ENCODE measurements around the gene ITPKC.

ITPKC gene

DNA sequence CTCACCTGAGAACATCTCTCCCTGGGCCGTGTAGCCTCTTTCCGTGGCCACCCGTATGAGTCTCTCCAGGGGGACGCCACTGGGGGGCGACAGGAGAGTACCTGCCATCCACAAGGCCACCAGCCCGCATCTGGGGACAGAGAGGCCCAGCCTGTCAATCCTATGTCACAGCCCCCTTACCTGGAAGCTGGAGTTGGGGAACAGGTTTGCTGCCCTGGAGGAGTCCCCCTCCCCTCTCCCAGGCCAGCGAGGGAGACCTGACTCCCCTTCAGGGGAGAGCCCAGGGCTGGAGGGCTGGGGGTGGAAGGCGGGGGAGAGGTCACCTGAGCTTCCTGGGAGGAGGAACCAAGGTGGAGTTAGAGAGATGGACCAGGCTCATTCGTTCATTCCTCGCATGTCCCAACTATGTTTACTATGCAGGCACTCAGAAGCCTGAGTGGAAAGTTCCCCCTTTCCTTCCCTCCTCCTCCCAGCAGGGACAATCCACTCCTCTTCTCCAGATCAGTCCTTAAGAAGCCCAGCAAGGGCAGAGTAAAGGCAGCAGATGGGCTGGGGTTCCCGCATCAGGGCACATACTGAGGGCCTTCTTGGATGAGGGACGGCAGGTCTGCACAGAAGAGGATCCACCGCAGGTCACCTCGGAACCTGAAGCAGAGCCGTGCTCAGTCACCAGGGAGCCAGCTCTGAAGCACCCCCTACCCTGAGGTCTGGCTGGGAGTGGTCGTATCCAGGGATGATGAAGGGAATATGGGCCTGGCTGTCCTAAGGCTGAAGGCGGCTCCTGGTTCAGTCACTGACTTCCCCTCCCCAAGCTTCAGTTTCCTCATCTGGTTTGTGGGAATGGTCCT, 27.9 kb downstream of the ITPKC start:
- Histone ChIP-seq H3K9ac (ENCODE audit: low read length in 5 of 5) (no peak overlapping the region), H3K9me3 (ENCODE audit: control insufficient read depth in 5 of 5, low read length in 5 of 5) (no peaks in the 10 kb centered on the region), H3K27ac (ENCODE audit: low read depth, low read length) (no peak overlapping the region), H3K36me3 (ENCODE audit: control insufficient read depth in 5 of 5, insufficient read depth in 5 of 5, low read length in 5 of 5) (peaks cover 0 to 27% (median 21%) of the 10 kb centered on the region in 5 donors), H3K4me3 (ENCODE audit: low read depth in 1 of 5, low read length in 5 of 5) (no peak overlapping the region), H3K4me1 (ENCODE audit: control insufficient read depth in 5 of 5, insufficient read depth in 5 of 5, low read length in 5 of 5) (peaks cover 0 to 33% (median 32%) of the 10 kb centered on the region in 5 donors), H3K27me3 (ENCODE audit: control insufficient read depth in 5 of 5, insufficient read depth in 4 of 5, low read length in 5 of 5) (no peaks in the 10 kb centered on the region)

- H3K36me3 ChIP-seq (ENCODE audit: control insufficient read depth in 5 of 5, insufficient read depth in 5 of 5, low read length in 5 of 5) = peaks cover 0 to 21% (median 15%) of the 10 kb centered on the region in 5 donors
- H3K27me3 ChIP-seq (ENCODE audit: control insufficient read depth in 5 of 5, insufficient read depth in 4 of 5, low read length in 5 of 5) = no peaks in the 10 kb centered on the region
- H3K27ac ChIP-seq (ENCODE audit: low read depth, low read length) = no peak overlapping the region
- no peak overlapping the region for H3K4me3 ChIP-seq (ENCODE audit: low read depth in 1 of 5, low read length in 5 of 5)
- H3K9ac ChIP-seq (ENCODE audit: low read length in 5 of 5) = no peak overlapping the region
- H3K9me3 ChIP-seq (ENCODE audit: control insufficient read depth in 5 of 5, low read length in 5 of 5) = no peaks in the 10 kb centered on the region
- H3K4me1 ChIP-seq (ENCODE audit: control insufficient read depth in 5 of 5, insufficient read depth in 5 of 5, low read length in 5 of 5) = peaks cover 0 to 32% (median 29%) of the 10 kb centered on the region in 5 donors
These were observed 28.5 kb downstream of the ITPKC start for GRCh38 chr19:40745402-40745780.

- Histone ChIP-seq H3K36me3 (ENCODE audit: control insufficient read depth in 5 of 5, insufficient read depth in 5 of 5, low read length in 5 of 5) (peaks cover 0 to 11% (median 8%) of the 10 kb centered on the region in 5 donors), H3K27ac (ENCODE audit: low read depth, low read length) (no peak overlapping the region), H3K27me3 (ENCODE audit: control insufficient read depth in 5 of 5, insufficient read depth in 4 of 5, low read length in 5 of 5) (no peaks in the 10 kb centered on the region), H3K4me3 (ENCODE audit: low read depth in 1 of 5, low read length in 5 of 5) (no peak overlapping the region), H3K9me3 (ENCODE audit: control insufficient read depth in 5 of 5, low read length in 5 of 5) (no peaks in the 10 kb centered on the region), H3K9ac (ENCODE audit: low read length in 5 of 5) (no peak overlapping the region), H3K4me1 (ENCODE audit: control insufficient read depth in 5 of 5, insufficient read depth in 5 of 5, low read length in 5 of 5) (peaks cover 0 to 40% (median 39%) of the 10 kb centered on the region in 5 donors)
These were observed 30.6 kb downstream of the ITPKC start for GRCh38 chr19:40747536-40747935.

GRCh38 chr19:40750058-40750873, 33.4 kb downstream of the ITPKC start, which contains the start of gene ACTMAP:
TSS of gene ACTMAP (minus strand) at chr19:40750477. CDS start at chr19:40749803, 674 bp downstream.
- H3K4me3 ChIP-seq (ENCODE audit: low read depth in 1 of 5, low read length in 5 of 5) = peak within 1 kb of the TSS; percentile 67 to 99 (median 89)
- H3K27ac ChIP-seq (ENCODE audit: low read depth, low read length) = peak within 1 kb of the TSS; percentile 97
- H3K27me3 ChIP-seq (ENCODE audit: control insufficient read depth in 5 of 5, insufficient read depth in 4 of 5, low read length in 5 of 5) = no peaks in the 10 kb centered on the region
- peaks cover 5 to 58% (median 55%) of the 10 kb centered on the region in 5 donors for H3K4me1 ChIP-seq (ENCODE audit: control insufficient read depth in 5 of 5, insufficient read depth in 5 of 5, low read length in 5 of 5)
- peaks cover 0 to 3% (median under 1%) of the 10 kb centered on the region in 5 donors for H3K36me3 ChIP-seq (ENCODE audit: control insufficient read depth in 5 of 5, insufficient read depth in 5 of 5, low read length in 5 of 5)
- H3K9ac ChIP-seq (ENCODE audit: low read length in 5 of 5) = peak within 1 kb of the TSS; percentile 86 to 97 (median 93)
- no peaks in the 10 kb centered on the region for H3K9me3 ChIP-seq (ENCODE audit: control insufficient read depth in 5 of 5, low read length in 5 of 5)

DNA sequence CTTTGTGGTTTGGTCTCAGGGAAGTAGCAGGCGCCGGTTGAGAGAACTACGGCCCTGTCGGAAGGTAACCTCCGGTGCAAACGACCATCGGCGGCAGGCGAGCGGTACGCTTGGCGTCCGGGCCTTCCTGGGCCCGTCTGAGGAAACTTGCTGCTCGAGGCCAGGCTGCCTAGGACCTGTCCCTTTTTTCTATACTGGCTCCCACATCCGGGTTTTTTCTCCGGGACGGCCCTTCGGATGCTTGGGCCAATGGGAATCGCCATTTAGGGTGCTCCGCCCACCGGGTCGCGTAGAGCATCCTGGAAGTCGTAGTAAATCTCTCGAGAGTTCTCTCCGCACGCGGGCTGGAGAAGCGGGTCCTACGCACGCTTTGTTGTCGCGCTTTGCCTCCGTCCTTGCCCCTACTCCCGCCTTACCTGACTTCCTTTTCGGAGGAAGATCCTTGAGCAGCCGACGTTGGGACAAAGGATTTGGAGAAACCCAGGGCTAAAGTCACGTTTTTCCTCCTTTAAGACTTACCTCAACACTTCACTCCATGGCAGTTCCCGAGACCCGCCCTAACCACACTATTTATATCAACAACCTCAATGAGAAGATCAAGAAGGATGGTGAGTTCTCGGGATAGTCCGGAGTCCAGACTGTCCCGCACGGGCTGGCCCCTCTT, 34.1 kb downstream of the ITPKC start, which contains the start of gene SNRPA:
SNRPA (plus strand) TSS at position 330 of the 664 bp plus-strand sequence; CDS start at position 536, 206 bp downstream.
- Histone ChIP-seq H3K4me1 (ENCODE audit: control insufficient read depth in 5 of 5, insufficient read depth in 5 of 5, low read length in 5 of 5) (peaks cover 6 to 61% (median 57%) of the 10 kb centered on the region in 5 donors), H3K9ac (ENCODE audit: low read length in 5 of 5) (peak within 1 kb of the TSS; percentile 86 to 97 (median 93)), H3K36me3 (ENCODE audit: control insufficient read depth in 5 of 5, insufficient read depth in 5 of 5, low read length in 5 of 5) (peaks cover 0 to 11% (median 8%) of the 10 kb centered on the region in 5 donors)

DNA sequence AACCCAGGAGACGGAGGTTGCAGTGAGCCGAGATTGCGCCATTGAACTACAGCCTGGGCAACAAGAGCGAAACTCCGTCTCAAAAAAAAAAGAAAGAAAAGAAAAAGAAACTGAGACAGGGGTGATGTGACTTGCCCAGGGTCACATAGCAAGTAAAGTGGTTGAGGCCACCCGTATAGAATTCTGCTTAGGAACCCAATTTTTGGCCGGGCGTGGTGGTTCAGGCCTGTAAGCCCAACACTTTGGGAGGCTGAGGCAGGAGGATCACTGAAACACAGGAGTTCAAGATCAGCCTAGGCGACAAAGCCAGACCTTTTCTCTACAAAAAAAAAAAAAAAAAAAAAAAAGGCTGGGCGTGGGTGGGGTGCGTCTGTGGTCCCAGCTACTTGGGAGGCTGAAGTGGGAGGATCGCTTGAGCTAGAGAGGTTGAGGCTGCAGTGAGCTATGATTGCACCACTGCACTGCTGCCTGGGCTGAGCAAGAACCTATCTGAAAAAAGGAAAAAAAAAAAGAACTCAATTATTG, 35.4 kb downstream of the ITPKC start:
- peak overlapping the region in 1 of 5 donors; percentile 30 for H3K9ac ChIP-seq (ENCODE audit: low read length in 5 of 5)
- no peaks in the 10 kb centered on the region for H3K9me3 ChIP-seq (ENCODE audit: control insufficient read depth in 5 of 5, low read length in 5 of 5)
- peaks cover 6 to 71% (median 64%) of the 10 kb centered on the region in 5 donors for H3K4me1 ChIP-seq (ENCODE audit: control insufficient read depth in 5 of 5, insufficient read depth in 5 of 5, low read length in 5 of 5)
- no peak overlapping the region for H3K27ac ChIP-seq (ENCODE audit: low read depth, low read length)
- H3K27me3 ChIP-seq (ENCODE audit: control insufficient read depth in 5 of 5, insufficient read depth in 4 of 5, low read length in 5 of 5) = no peaks in the 10 kb centered on the region
- H3K36me3 ChIP-seq (ENCODE audit: control insufficient read depth in 5 of 5, insufficient read depth in 5 of 5, low read length in 5 of 5) = peaks cover 0 to 23% (median 18%) of the 10 kb centered on the region in 5 donors
- H3K4me3 ChIP-seq (ENCODE audit: low read depth in 1 of 5, low read length in 5 of 5) = peak overlapping the region in 4 of 5 donors; percentile 67 to 94 (median 87)

More for the DNA sequence above, 34.1 kb downstream of the ITPKC start, which contains the start of gene SNRPA:
- no peaks in the 10 kb centered on the region for H3K27me3 ChIP-seq (ENCODE audit: control insufficient read depth in 5 of 5, insufficient read depth in 4 of 5, low read length in 5 of 5)
- H3K27ac ChIP-seq (ENCODE audit: low read depth, low read length) = peak within 1 kb of the TSS; percentile 97
- peak within 1 kb of the TSS; percentile 67 to 99 (median 89) for H3K4me3 ChIP-seq (ENCODE audit: low read depth in 1 of 5, low read length in 5 of 5)
- H3K9me3 ChIP-seq (ENCODE audit: control insufficient read depth in 5 of 5, low read length in 5 of 5) = no peaks in the 10 kb centered on the region

DNA sequence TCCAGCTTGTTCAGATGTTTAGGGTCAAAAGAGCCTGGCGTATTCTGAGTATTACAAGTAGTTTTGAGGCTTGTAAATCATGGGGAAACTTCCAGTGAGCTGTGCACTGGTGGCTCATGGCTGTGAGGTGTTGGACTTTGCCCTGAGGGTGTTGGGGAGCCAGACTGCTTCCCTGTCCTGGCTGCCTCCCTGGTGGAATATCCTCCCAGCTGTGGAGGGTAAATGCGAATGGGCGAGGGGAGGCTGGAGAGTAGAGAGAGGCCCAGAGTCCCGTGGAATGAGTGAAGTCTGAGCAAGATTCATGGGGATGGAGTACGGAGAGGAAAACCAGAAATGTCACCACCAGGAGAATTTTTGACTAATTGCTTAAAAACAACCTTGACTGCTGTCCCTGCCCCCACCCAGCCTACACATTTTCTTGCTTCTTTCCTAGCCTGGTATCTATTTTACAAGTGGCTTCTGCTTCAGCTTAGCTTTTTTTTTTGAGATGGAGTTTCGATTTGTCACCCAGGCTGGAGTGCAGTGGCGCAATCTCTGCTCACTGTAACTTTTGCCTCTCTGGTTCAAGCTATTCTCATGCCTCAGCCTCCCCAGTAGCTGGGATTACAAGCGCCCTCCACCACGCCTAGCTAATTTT, 37.8 kb downstream of the ITPKC start:
- Histone ChIP-seq H3K27ac (ENCODE audit: low read depth, low read length) (no peak overlapping the region), H3K4me1 (ENCODE audit: control insufficient read depth in 5 of 5, insufficient read depth in 5 of 5, low read length in 5 of 5) (peaks cover 6 to 60% (median 51%) of the 10 kb centered on the region in 5 donors), H3K36me3 (ENCODE audit: control insufficient read depth in 5 of 5, insufficient read depth in 5 of 5, low read length in 5 of 5) (peaks cover 5 to 44% (median 36%) of the 10 kb centered on the region in 5 donors), H3K9me3 (ENCODE audit: control insufficient read depth in 5 of 5, low read length in 5 of 5) (no peaks in the 10 kb centered on the region), H3K9ac (ENCODE audit: low read length in 5 of 5) (peak overlapping the region in 4 of 5 donors; percentile 20 to 63 (median 50)), H3K4me3 (ENCODE audit: low read depth in 1 of 5, low read length in 5 of 5) (peak overlapping the region in 4 of 5 donors; percentile 2 to 34 (median 16)), H3K27me3 (ENCODE audit: control insufficient read depth in 5 of 5, insufficient read depth in 4 of 5, low read length in 5 of 5) (no peaks in the 10 kb centered on the region)

DNA sequence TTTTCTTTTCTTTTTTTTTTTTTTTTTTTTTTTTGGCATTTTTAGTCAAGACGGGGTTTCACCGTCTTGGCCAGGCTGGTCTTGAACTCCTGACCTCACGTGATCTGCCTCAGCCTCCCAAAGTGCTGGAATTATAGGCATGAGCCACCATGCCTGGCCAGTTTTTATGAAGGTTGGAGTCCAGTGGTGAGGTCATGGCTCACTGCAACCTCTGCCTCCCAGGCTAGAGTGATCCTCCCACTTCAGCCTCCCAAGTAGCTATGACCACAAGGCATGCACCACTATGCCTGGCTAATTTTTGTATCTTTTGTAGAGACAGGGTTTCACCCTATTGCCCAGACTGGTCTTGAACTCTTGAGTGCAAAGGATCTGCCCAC, 38.3 kb downstream of the ITPKC start:
- Histone ChIP-seq H3K27ac (ENCODE audit: low read depth, low read length) (no peak overlapping the region), H3K9me3 (ENCODE audit: control insufficient read depth in 5 of 5, low read length in 5 of 5) (no peaks in the 10 kb centered on the region), H3K4me1 (ENCODE audit: control insufficient read depth in 5 of 5, insufficient read depth in 5 of 5, low read length in 5 of 5) (peaks cover 6 to 55% (median 46%) of the 10 kb centered on the region in 5 donors), H3K4me3 (ENCODE audit: low read depth in 1 of 5, low read length in 5 of 5) (no peak overlapping the region), H3K27me3 (ENCODE audit: control insufficient read depth in 5 of 5, insufficient read depth in 4 of 5, low read length in 5 of 5) (no peaks in the 10 kb centered on the region), H3K36me3 (ENCODE audit: control insufficient read depth in 5 of 5, insufficient read depth in 5 of 5, low read length in 5 of 5) (peaks cover 7 to 49% (median 41%) of the 10 kb centered on the region in 5 donors), H3K9ac (ENCODE audit: low read length in 5 of 5) (no peak overlapping the region)

DNA sequence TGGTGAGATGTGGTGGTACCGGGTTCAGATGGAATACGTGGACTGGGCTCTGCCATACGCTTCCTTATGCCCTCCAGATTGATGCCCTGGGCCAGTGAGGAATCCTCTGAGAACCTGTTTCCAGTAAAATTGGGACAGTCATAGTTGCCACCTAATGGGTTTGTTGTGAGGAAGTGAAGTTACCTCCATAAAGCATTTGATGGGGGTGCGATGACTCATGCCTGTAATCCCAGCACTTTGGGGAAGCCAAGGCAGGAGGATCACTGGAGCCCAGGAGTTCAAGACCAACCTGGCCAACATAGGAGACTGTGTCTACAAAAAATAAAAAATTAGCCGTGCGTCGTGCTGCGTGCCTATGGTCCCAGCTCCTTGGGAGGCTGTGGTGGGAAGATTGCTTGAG, 38.9 kb downstream of the ITPKC start:
- Histone ChIP-seq H3K9me3 (ENCODE audit: control insufficient read depth in 5 of 5, low read length in 5 of 5) (no peaks in the 10 kb centered on the region), H3K9ac (ENCODE audit: low read length in 5 of 5) (no peak overlapping the region), H3K4me1 (ENCODE audit: control insufficient read depth in 5 of 5, insufficient read depth in 5 of 5, low read length in 5 of 5) (peaks cover 6 to 55% (median 50%) of the 10 kb centered on the region in 5 donors), H3K4me3 (ENCODE audit: low read depth in 1 of 5, low read length in 5 of 5) (no peak overlapping the region), H3K36me3 (ENCODE audit: control insufficient read depth in 5 of 5, insufficient read depth in 5 of 5, low read length in 5 of 5) (peaks cover 8 to 54% (median 47%) of the 10 kb centered on the region in 5 donors), H3K27me3 (ENCODE audit: control insufficient read depth in 5 of 5, insufficient read depth in 4 of 5, low read length in 5 of 5) (no peaks in the 10 kb centered on the region), H3K27ac (ENCODE audit: low read depth, low read length) (no peak overlapping the region)

Measured in subcutaneous abdominal adipose tissue (tissue), 5 donors.